ENCODE data around the gene TCF15. TPM values are rescaled to one million over a fixed set of nuclear protein-coding genes. Genes with fewer than 3 reads are reported as not detected.
"Not testable (repeated sequence)": the region's sequence is repeated elsewhere in the genome, so short reads cannot be mapped to it uniquely, and the experiment has no call there.

Gene TCF15
- total and polyA plus RNA-seq, 9 donors, result 0.15 to 0.75 (median 0.30) TPM; not detected in 2

DNA sequence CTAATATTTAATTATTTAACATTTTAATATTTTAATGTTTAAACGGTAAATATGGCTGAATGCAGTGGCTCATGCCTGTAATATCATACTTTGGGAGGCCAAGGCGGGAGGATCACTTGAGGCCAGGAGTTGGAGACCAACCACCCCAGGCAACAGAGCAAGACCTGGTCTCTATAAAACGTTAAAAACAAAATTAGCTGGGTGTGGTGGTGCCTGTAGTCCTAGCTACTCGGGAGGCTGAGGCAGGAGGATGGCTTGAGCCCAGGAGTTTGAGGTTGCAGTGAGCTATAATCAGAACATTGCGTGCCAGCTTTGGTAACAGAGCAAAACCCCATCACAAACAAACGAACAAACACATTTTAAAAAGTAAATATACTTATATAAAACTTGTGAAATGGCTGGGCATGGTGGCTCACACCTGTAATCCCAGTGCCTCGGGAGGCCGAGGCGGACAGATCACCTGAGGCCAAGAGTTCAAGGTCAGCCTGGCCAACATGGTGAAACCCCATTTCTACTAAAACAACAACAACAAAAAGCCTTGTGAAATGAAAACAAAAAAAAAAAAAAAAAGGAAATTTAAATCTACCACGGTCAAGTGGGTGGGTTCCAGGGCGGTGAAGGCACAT, 34.7 kb upstream of the TCF15 start:
- no peak for DNase-seq
- intact Hi-C loops (cut with DNase I), result loop anchor here (5.0 to 10.0 kb wide), 4 partner anchors 80 to 360 kb away; no protein-coding TSS in a partner anchor
- no peaks in the 10 kb centered on the region for H3K9me3 ChIP-seq
- no peak overlapping the region for H3K4me3 ChIP-seq
- 30 to 46% (median 36%) methylated on average over 11 of the region's 11 CpGs for WGBS, 3 donors
- TF ChIP-seq EP300 (IDR thresholded peaks at IDR 0.05) (no peak), POLR2A (IDR thresholded peaks at IDR 0.05) (no peak)
- TF ChIP-seq, protein P1, sequence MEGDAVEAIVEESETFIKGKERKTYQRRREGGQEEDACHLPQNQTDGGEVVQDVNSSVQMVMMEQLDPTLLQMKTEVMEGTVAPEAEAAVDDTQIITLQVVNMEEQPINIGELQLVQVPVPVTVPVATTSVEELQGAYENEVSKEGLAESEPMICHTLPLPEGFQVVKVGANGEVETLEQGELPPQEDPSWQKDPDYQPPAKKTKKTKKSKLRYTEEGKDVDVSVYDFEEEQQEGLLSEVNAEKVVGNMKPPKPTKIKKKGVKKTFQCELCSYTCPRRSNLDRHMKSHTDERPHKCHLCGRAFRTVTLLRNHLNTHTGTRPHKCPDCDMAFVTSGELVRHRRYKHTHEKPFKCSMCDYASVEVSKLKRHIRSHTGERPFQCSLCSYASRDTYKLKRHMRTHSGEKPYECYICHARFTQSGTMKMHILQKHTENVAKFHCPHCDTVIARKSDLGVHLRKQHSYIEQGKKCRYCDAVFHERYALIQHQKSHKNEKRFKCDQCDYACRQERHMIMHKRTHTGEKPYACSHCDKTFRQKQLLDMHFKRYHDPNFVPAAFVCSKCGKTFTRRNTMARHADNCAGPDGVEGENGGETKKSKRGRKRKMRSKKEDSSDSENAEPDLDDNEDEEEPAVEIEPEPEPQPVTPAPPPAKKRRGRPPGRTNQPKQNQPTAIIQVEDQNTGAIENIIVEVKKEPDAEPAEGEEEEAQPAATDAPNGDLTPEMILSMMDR (IDR thresholded peaks at IDR 0.05), result no peak
- no peaks in the 10 kb centered on the region for H3K36me3 ChIP-seq
- H3K27ac ChIP-seq, result no peak overlapping the region
- H3K4me1 ChIP-seq (ENCODE audit: insufficient read depth), result peaks cover 3% of the 10 kb centered on the region
- H3K27me3 ChIP-seq, result no peaks in the 10 kb centered on the region

DNA sequence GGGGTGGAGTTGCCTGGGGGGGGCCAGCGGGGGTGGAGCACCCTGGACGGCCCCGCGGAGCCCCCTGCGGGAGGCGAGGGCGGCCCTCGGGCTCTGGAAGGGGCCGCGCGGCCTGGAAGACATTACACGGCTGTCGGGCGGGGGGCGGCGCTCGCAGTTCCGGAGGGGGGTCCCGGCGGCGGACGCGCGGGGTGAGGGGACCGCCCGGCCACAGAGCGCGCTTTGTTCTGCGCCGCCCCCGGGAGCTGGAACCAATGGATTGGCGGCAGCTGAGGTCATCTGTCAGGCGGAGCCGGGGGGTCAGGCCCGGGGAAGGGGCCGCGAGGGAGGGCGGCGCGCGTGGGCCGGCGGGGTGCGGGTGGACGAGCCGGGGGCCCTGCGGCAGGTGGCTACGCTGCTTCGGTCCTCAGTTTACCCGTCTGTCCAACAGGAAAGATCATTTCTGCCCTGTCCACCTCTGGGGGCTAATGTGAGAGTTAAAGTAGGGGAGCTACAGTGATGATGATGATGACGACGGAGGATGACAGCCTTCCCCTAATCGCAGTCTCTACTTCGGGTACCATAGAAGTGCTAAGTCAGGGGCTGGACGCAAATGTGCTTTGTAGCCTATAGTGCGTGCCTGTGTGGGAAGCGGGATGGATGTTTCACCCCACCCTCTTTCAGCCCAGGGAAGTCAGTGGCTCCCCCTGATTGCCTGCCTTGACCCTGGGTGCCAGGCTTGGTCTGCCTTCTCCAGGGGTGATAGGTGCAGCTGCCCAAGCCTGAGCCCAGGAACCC, 32.5 kb upstream of the TCF15 start:
- Histone ChIP-seq H3K27me3 (no peaks in the 10 kb centered on the region), H3K4me1 (ENCODE audit: insufficient read depth) (peaks cover 3% of the 10 kb centered on the region), H3K27ac (peak overlapping the region in 1 of 2 donors; percentile 27), H3K36me3 (no peaks in the 10 kb centered on the region), H3K4me3 (peak overlapping the region; percentile 38), H3K9me3 (no peaks in the 10 kb centered on the region)
- DNase-seq, result peak; percentile 46 to 67 (median 58)
- TF ChIP-seq, protein P1 (IDR thresholded peaks at IDR 0.05), result no peak
- TF ChIP-seq POLR2A (IDR thresholded peaks at IDR 0.05), result no peak
- no peak for TF ChIP-seq EP300 (IDR thresholded peaks at IDR 0.05)
- intact Hi-C loops (cut with DNase I), result loop anchor here in 2 of 4 donors (10.0 kb wide), 2 partner anchors 78 to 358 kb away; no protein-coding TSS in a partner anchor
- WGBS, 3 donors, result 3 to 9% (median 5%) methylated on average over 26 to 57 of the region's 57 CpGs

DNA sequence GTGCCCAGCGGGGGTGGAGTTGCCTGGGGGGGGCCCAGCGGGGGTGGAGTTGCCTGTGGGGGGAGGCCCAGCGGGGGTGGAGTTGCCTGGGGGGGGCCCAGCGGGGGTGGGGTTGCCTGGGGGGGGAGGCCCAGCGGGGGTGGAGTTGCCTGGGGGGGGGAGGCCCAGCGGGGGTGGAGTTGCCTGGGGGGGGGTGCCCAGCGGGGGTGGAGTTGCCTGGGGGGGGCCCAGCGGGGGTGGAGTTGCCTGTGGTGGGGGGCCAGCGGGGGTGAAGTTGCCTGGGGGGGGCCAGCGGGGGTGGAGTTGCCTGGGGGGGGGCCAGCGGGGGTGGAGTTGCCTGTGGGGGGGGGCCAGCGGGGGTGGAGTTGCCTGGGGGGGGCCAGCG, 31.9 kb upstream of the TCF15 start:
- WGBS, 3 donors, result 9% methylated on average over 6 of the region's 13 CpGs; no CpG with 5 or more reads in 2 of the 3 donors
- not testable (repeated sequence) for DNase-seq; H3K27me3 ChIP-seq; H3K36me3 ChIP-seq; H3K9me3 ChIP-seq; H3K4me1 ChIP-seq (ENCODE audit: insufficient read depth)
- Histone ChIP-seq H3K27ac (peak overlapping the region in 1 of 2 donors; percentile 27), H3K4me3 (peak overlapping the region; percentile 38)
- intact Hi-C loops (cut with DNase I), result loop anchor here in 2 of 4 donors (10.0 kb wide), 2 partner anchors 77 to 357 kb away; no protein-coding TSS in a partner anchor

DNA sequence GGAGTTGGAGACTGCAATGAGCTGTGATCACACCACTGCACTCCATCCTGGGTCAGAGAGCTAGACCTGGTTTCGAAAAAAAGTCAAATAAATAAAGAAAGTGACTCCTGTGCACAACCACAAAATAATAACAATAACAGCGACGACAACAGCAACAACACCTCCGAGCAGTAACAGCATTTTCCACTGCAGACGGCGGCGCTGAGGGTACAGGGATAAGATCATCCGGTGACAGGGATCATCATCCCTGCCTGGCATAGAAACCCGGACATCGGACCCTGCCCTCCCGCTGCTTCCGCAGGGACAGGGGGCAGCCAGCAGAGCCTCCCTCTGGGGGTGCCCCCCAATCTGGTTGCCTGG, 31.4 kb upstream of the TCF15 start:
- Histone ChIP-seq H3K9me3 (no peaks in the 10 kb centered on the region), H3K4me3 (no peak overlapping the region), H3K27ac (no peak overlapping the region), H3K36me3 (no peaks in the 10 kb centered on the region), H3K4me1 (ENCODE audit: insufficient read depth) (peaks cover 3% of the 10 kb centered on the region), H3K27me3 (no peaks in the 10 kb centered on the region)
- intact Hi-C loops (cut with DNase I), result loop anchor here in 2 of 4 donors (10.0 kb wide), 2 partner anchors 77 to 357 kb away; no protein-coding TSS in a partner anchor
- WGBS, 3 donors, result 12 to 22% (median 16%) methylated on average over 12 of the region's 12 CpGs
- DNase-seq, result peak in 2 of 5 donors; percentile 15 to 28
- no peak for TF ChIP-seq EP300 (IDR thresholded peaks at IDR 0.05)

DNA sequence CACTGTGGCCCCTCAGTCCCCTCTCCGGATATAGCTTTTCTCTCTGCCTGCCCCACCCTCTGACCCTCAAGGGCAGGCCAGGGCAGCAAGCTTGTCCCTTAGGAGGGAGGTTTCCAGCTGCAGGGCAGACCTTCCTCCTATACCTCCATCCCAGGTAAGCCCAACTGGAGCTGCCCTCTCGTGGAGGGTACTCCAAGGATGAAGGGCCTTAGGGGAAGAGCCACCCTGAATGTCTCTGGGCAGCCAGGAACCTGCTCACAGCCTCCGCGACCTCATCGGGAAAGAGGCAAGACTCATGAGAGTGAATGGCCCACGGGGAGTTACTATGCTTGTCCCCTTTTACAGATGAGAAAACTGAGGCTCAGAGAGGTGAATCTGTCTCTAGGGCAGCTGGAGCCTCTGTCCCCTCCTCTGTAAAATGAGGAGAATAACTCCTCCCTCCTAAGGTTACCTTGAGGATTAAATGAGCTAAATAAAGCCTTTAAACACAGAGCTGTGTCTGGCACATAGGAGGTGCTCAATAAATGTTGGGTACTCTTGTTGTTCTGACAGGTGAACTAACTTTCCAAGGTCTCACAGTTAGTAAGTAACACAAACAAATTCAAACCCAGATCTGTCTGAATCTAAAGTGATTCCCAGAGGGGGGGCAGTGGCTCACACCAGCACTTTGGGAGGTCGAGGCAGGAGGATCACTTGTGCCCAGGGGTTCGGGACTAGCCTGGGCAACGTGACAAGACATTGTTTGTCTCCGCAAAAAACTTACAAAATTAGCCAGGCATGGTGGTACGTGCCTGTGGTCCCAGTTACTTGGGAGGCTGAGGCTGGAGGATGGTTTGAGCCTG, 30.8 kb upstream of the TCF15 start:
- TF ChIP-seq, protein P1 (IDR thresholded peaks at IDR 0.05), result no peak
- TF ChIP-seq EP300 (IDR thresholded peaks at IDR 0.05) (no peak), POLR2A (IDR thresholded peaks at IDR 0.05) (no peak)
- no peak for DNase-seq
- no peak overlapping the region for H3K4me3 ChIP-seq
- intact Hi-C loops (cut with DNase I), result loop anchor here in 2 of 4 donors (10.0 kb wide), 2 partner anchors 76 to 356 kb away; no protein-coding TSS in a partner anchor
- H3K27me3 ChIP-seq, result no peaks in the 10 kb centered on the region
- peaks cover 3% of the 10 kb centered on the region for H3K4me1 ChIP-seq (ENCODE audit: insufficient read depth)
- no peak overlapping the region for H3K27ac ChIP-seq
- H3K36me3 ChIP-seq, result no peaks in the 10 kb centered on the region
- 42 to 63% (median 46%) methylated on average over 11 of the region's 11 CpGs for WGBS, 3 donors
- no peaks in the 10 kb centered on the region for H3K9me3 ChIP-seq

All from ovary (tissue), 9 donors.